GM18868 (cell line): ENCODE results near the gene OTOP1.
"Not testable (repeated sequence)": the region's sequence is repeated elsewhere in the genome, so short reads cannot be mapped to it uniquely, and the experiment has no call there.

Source experiments
- ATAC-seq: cut with Tn5 transposase; IDR thresholded peaks from one replicate; pipeline ENCODE4 v1.9.1; 2021; ENCODE audit warnings: mild to moderate bottlenecking, moderate library complexity; ENCODE audit not compliant: unreplicated experiment

Gene OTOP1

GRCh38 chr4:4239551-4239950, 12.8 kb upstream of the OTOP1 start:
- not testable (repeated sequence) for ATAC-seq

DNA sequence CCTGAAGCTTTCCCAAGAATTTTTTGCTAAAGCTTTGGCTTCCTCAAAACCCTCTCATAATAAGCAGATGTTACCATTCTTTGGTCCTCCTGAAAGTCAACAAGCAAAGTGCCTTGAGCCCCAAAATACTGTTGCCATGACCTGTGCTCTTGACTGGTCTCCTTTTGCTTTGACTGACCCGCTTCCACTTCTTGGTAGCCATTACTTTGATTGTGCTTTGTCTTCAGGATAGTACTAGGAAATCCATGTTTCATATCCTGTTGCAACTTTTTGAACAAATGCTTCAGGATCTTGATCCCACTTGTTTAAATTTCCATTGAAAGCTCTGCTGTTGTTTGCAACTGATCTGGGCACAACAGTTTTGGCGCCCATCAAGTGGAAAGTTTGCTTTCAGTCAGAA, 6.9 kb upstream of the OTOP1 start:
- no peak for ATAC-seq

- ATAC-seq: no peak
These were observed 1.6 kb upstream of the OTOP1 start for GRCh38 chr4:4228356-4228668.

DNA sequence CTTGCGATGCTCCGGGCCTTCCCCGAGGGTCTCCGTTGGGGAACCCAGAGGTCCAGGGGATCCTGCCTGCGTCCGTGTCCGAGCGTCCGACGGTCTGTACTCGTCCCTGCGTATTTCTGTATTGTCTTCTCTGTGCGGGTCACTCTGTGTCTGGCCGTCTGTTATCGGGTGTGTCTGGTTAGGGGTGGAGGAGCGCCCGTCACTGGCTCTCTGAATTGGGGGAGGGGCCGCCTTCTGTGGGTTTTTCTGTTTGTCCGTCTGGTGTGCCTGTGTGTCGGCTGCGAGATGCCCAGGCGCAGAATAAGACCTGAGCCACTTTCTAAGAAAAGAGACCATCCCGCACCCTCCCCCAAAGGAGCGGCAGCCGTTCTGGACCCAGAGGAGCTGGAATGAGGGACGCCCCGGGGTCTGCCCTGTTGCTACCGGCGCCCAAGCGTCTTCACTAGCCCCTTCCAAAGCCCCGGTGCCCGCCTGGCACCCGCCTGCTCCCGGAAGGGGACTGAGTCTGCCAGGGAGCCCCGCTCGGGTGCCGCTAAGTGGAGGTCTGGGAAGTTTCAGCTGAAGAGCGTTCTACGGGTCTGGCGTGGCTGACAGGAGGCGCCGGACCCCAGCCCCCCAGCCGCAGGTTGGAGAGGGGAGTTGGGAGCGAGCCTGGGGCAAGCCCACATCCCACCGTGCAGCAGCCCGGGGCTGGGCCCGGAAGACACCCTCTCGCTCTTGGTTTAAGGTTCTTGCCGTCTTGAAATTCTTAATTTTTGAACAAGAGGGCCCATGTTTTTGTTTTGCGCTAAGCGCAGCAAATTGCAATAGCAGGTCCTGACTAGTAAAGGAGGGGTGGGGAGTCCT, 1.0 kb upstream of the OTOP1 start:
- ATAC-seq: no peak

GRCh38 chr4:4225915-4226605, 669 bp downstream of the OTOP1 start:
- ATAC-seq: no peak

DNA sequence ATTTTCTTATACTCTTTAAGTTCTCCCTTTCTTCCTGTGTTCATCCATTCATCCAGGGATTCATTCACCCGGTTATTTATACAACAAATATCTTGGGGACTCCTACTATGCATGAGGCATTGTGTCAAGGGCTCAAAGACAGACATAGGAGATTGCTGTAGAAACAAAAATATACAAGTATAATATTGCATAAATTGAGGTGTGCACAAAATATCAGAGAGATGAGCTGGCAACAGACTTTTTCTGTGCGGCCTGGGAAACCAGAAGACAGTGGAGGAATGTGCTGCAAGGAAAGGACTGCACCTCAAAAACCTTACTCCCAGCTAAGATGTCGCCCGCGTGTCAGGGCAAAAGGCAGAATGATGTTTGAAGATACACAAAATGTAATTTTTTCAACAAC, 9.6 kb downstream of the OTOP1 start:
- ATAC-seq: no peak

- ATAC-seq: no peak
These were observed 10.1 kb downstream of the OTOP1 start for GRCh38 chr4:4216648-4217047.

GRCh38 chr4:4213674-4214073, 13.1 kb downstream of the OTOP1 start:
- ATAC-seq: not testable (repeated sequence)

- ATAC-seq: no peak
These were observed 20.5 kb downstream of the OTOP1 start for GRCh38 chr4:4206204-4206603.

- ATAC-seq: no peak
These were observed 22.4 kb downstream of the OTOP1 start for GRCh38 chr4:4204401-4204745.

DNA sequence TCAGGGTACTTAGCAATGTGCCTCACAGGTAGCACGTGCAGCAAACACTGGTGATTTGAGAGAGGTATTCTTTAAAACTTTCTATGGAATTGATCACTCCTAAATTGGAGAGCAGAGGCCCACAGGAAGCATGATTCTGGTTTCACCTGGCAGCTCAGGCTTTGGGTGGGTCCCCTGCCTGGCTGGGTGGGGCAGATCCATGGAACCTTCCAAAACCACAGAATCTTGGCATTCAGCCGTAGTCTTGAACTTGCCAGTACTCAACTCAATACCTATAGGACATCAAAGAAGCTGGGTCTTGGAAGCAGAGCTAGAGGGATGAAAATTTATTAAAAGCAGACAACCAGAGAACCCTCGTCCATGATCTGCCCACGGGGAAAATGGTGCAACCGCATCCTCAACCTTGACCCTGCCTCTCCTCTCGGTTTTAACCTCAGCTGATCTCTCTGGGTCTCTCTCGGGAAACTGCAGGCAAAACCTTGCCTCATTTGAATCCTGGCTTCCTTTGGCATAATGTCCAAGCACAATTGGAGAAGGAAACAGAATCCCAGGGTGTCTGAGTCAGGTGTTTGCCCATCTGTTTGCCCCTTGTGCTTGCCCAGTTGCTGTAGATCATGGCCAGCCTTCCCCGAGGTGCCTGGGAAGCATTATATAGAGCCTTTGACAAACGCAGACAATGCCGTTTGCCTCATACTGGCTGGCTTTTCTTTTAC, 22.9 kb downstream of the OTOP1 start:
- ATAC-seq: no peak

GRCh38 chr4:4202510-4202909, 24.2 kb downstream of the OTOP1 start:
- no peak for ATAC-seq

DNA sequence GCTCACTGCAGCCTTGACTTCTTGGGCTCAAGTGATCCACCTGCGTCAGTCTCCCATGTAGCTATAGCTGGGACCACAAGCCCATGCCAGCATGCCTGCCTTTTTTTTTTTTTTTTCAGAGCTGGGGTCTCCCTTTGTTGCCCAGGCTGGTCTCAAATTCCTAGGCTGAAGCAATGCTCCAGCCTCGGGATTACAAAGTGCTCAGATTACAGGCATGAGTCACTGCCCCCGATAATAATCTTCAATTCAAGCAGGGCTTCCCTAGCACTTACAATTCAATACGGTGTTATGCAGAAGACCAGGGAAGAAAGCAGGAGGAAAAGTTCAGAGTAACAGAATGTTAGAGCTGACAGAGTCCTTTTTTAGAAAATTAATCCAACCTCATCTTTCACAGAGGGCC, 26.1 kb downstream of the OTOP1 start:
- no peak for ATAC-seq

- ATAC-seq: no peak
These were observed 31.4 kb downstream of the OTOP1 start for GRCh38 chr4:4195354-4195753.

DNA sequence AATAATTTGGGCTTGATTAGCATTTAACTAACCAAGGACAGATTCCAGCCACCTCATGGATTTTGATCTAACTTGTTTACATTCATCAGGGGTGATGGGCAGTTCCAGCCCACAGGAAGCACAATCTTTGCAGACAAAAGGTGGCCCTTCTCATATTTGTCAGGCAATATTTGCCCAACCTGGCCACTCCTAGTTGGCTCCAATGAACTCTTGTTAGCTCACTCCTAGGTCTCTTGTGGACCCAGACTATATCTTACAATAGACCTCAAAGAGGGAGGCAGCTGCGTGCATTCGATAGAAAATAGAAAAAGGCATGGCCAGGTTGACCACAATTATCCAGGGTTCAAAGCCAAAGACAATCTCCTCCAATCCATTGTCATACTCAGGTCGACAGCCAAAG, 38.2 kb downstream of the OTOP1 start:
- ATAC-seq: not testable (repeated sequence)

GRCh38 chr4:4185528-4185927, 41.2 kb downstream of the OTOP1 start:
- no peak for ATAC-seq

DNA sequence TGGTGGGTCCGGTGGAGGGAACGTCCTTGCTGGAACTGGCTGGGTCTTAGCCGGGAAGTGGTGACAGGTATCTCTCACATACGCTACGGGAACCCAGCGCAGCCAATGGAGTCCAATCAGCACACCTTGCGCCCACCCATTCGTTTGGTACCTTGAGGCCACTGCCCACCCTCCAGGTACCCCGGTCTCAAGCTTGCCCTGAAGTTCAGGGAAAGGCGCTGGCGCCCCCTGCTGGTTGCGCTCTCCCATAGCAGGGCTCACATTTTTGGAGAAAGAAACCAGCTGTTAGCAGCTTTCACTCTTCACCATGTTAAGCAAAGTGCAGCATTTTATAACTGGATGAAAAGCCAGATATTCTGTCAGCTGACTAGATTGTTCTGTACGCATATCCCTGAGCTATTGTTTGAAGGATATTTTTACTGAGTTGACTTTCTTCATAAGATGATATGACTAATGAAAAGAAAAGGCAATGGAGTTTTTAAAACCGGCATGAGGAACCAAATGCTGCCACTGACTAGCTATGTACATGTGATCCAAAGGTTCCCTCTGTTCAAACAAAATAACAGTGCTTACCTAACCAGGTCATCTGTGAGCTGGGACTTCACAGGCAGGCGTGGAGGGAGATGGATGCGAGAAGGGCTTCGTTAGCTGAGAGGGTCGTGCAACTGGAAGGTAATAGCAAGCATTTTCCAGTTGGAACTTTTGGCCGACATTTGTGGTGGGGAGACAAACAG, 43.7 kb downstream of the OTOP1 start:
- no peak for ATAC-seq

GRCh38 chr4:4170596-4171150, 56.1 kb downstream of the OTOP1 start:
- no peak for ATAC-seq

GRCh38 chr4:4167981-4168780, 58.5 kb downstream of the OTOP1 start:
- ATAC-seq: not testable (repeated sequence)

DNA sequence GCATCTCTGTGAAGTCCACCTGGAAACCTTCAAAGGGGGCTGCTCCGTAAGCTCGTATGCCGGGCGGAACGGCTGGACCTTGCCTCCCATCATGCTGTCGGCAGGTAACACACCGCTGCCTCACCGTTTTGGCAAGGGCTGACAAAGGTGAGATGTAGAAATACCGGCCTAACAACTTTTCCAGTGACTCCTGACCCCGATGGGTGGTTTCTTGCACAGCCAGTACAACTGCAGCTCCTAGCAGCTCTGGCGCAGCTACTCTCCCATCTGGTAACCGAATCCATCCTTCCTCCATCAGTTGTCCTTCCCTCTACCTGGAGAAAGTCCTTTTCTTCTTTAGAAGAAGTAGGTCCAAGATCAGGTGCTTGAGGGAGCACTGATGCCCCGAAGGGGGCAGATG, 59.7 kb downstream of the OTOP1 start:
- ATAC-seq: not testable (repeated sequence)
